CD4-positive, alpha-beta T cell (primary cell): ENCODE measurements around the gene FAM167B. TPM values are rescaled to one million over a fixed set of nuclear protein-coding genes. Genes with fewer than 3 reads are reported as not detected.

ENCODE experiments used
- ATAC-seq: fragments of 200-7000 bp; cut with Tn5 transposase; one replicate; pipeline ENCODE4 v1.10.0; 2022; ENCODE audit warnings: mild to moderate bottlenecking; ENCODE audit not compliant: poor library complexity
- CTCF ChIA-PET: fragments of 350-600 bp; sonication (Branson Sonifier 250); formaldehyde crosslinking; loops from one replicate; lab custom pipeline; 2021; ENCODE audit warnings: antibody characterized with exemption, inconsistent platforms; lab: Charles Lee
- POLR2A ChIA-PET: fragments of 350-600 bp; sonication (Branson Sonifier 250); formaldehyde crosslinking; loops from one replicate; lab custom pipeline; 2021; ENCODE audit warnings: antibody characterized with exemption, inconsistent platforms; lab: Charles Lee
- DNase-seq, 14 experiments: peaks; one replicate each; pipeline ENCODE4 v3.0.0-alpha.2; 2013 to 2020; ENCODE audit warnings: mixed read lengths in 2 of 14
- H3K27ac ChIP-seq, 2 donors: one replicate each; pipeline versions ENCODE4 v1.5.1 to v1.7.0; 2013; ENCODE audit warnings: low read length in 2 of 2, low read depth in 1 of 2, mild to moderate bottlenecking in 1 of 2
- H3K27me3 ChIP-seq, 2 experiments: 1 replicate in 1 of 2; 2 replicates in 1 of 2; pipeline versions ENCODE4 v1.6.1 to v1.7.0; 2013; ENCODE audit warnings: low read length in 2 of 2, control low read depth in 1 of 2, mild to moderate bottlenecking in 1 of 2, moderate library complexity in 1 of 2; ENCODE audit not compliant: insufficient read depth in 2 of 2, control insufficient read depth in 1 of 2
- H3K36me3 ChIP-seq: one replicate; pipeline ENCODE4 v1.6.1; 2013; ENCODE audit warnings: low read length, control low read depth; ENCODE audit not compliant: insufficient read depth
- H3K4me1 ChIP-seq: one replicate; pipeline ENCODE4 v1.6.1; 2013; ENCODE audit warnings: low read length, control low read depth; ENCODE audit not compliant: insufficient read depth
- H3K4me3 ChIP-seq: one replicate; pipeline ENCODE4 v1.5.1; 2013; ENCODE audit warnings: mild to moderate bottlenecking, low read length, moderate library complexity
- H3K9me3 ChIP-seq, 2 experiments: 1 replicate in 1 of 2; 2 replicates in 1 of 2; pipeline versions ENCODE4 v1.6.1 to v1.7.0; 2013; ENCODE audit warnings: low read length in 2 of 2, mild to moderate bottlenecking in 2 of 2, control low read depth in 1 of 2, moderate library complexity in 1 of 2; ENCODE audit not compliant: control insufficient read depth in 1 of 2, insufficient read depth in 1 of 2
- H3K27ac Mint-ChIP-seq: one replicate; pipeline ENCODE4 v1.8.0; 2020; ENCODE audit warnings: mixed read lengths
- H3K27me3 Mint-ChIP-seq: one replicate; pipeline ENCODE4 v1.8.0; 2021; ENCODE audit warnings: mixed read lengths
- H3K36me3 Mint-ChIP-seq: one replicate; pipeline ENCODE4 v1.8.0; 2021; ENCODE audit warnings: low read depth, mixed read lengths
- H3K4me1 Mint-ChIP-seq: one replicate; pipeline ENCODE4 v1.8.0; 2021; ENCODE audit warnings: low read depth, mixed read lengths
- H3K4me3 Mint-ChIP-seq: one replicate; pipeline ENCODE4 v1.8.0; 2020; ENCODE audit warnings: mild to moderate bottlenecking, mixed read lengths
- H3K9me3 Mint-ChIP-seq: one replicate; pipeline ENCODE4 v1.8.0; 2020; ENCODE audit warnings: mixed read lengths
- CTCF ChIP-seq: fragments of 200-600 bp; IDR thresholded peaks from one replicate; pipeline ENCODE4 v1.8.0; 2022; ENCODE audit warnings: antibody characterized with exemption, mild to moderate bottlenecking
- intact Hi-C, 2 experiments: fragments of 100-400 bp; cut with DNase I in 1 of 2; cut with micrococcal nuclease in 1 of 2; formaldehyde crosslinking; loops; one replicate each; pipeline versions ENCODE4 v1.15.1 to v1.9.0; 2023 to 2025; cut with DNase I, micrococcal nuclease
- total RNA-seq, 174 experiments: library from RNA in 2 of 174; stranded (reverse) in 2 of 174; gene quantifications; one replicate each; pipeline ENCODE4 v1.2.3 and lab custom pipeline; 2021 to 2026

Gene FAM167B
- total RNA-seq, 2 experiments from 2014 or later, result 0.38 to 0.45 TPM

- Mint-ChIP-seq H3K9me3 (no peaks in the 10 kb centered on the region), H3K36me3 (peaks cover 78% of the 10 kb centered on the region), H3K27ac (peak overlapping the region; percentile 93), H3K27me3 (no peaks in the 10 kb centered on the region), H3K4me1 (peaks cover 56% of the 10 kb centered on the region), H3K4me3 (peak overlapping the region; percentile 87)
- peak overlapping the region; percentile 44 for H3K4me3 ChIP-seq
- ChIA-PET POLR2A (interaction anchor here (0.9 to 3.1 kb wide), 18 partner anchors 9 to 377 kb away, joined by 3 to 80 read pairs (median 5); partner anchors contain the start of genes BSDC1, FAM167B, LCK and MARCKSL1), CTCF (interaction anchor here (0.5 to 1.7 kb wide), 5 partner anchors 15 to 34 kb away, joined by 4 to 9 read pairs (median 4); no protein-coding TSS in a partner anchor)
- no peak for TF ChIP-seq CTCF
- H3K4me1 ChIP-seq, result peaks cover 76% of the 10 kb centered on the region
- no peaks in the 10 kb centered on the region for H3K27me3 ChIP-seq
- no peaks in the 10 kb centered on the region for H3K9me3 ChIP-seq
- peak; percentile 51 to 92 (median 84) for DNase-seq
- ATAC-seq, result peak; percentile 89
- H3K27ac ChIP-seq, result peak overlapping the region; percentile 60 to 78
- intact Hi-C loops, result loop anchor here (1.0 to 10.0 kb wide), 5 partner anchors 17 to 49 kb away; partner anchors contain the start of genes EIF3I (in 1 of the 2), LCK (in 1 of the 2) and TMEM234 (in 1 of the 2)
- peaks cover 57% of the 10 kb centered on the region for H3K36me3 ChIP-seq
These were observed 26.6 kb downstream of the FAM167B start for GRCh38 chr1:32273391-32274208.

DNA sequence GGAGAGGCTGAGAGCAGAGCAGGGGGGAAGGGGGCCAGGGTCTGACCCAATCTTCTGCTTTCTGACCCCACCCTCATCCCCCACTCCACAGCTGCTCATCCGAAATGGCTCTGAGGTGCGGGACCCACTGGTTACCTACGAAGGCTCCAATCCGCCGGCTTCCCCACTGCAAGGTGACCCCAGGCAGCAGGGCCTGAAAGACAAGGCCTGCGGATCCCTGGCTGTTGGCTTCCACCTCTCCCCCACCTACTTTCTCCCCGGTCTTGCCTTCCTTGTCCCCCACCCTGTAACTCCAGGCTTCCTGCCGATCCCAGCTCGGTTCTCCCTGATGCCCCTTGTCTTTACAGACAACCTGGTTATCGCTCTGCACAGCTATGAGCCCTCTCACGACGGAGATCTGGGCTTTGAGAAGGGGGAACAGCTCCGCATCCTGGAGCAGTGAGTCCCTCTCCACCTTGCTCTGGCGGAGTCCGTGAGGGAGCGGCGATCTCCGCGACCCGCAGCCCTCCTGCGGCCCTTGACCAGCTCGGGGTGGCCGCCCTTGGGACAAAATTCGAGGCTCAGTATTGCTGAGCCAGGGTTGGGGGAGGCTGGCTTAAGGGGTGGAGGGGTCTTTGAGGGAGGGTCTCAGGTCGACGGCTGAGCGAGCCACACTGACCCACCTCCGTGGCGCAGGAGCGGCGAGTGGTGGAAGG lies 27.8 kb downstream of the FAM167B start:
- TF ChIP-seq CTCF, result no peak
- H3K27ac Mint-ChIP-seq, result peak overlapping the region; percentile 93
- peaks cover 87% of the 10 kb centered on the region for H3K36me3 Mint-ChIP-seq
- H3K4me3 Mint-ChIP-seq, result peak overlapping the region; percentile 87
- H3K4me3 ChIP-seq, result peak overlapping the region; percentile 44
- ATAC-seq (no peak), DNase-seq (no peak)
- no peaks in the 10 kb centered on the region for H3K27me3 ChIP-seq
- peaks cover 62% of the 10 kb centered on the region for H3K4me1 Mint-ChIP-seq
- H3K4me1 ChIP-seq, result peaks cover 69% of the 10 kb centered on the region
- no peaks in the 10 kb centered on the region for H3K9me3 Mint-ChIP-seq
- no peaks in the 10 kb centered on the region for H3K27me3 Mint-ChIP-seq
- no peaks in the 10 kb centered on the region for H3K9me3 ChIP-seq
- H3K27ac ChIP-seq, result peak overlapping the region; percentile 60 to 78
- POLR2A ChIA-PET, result interaction anchor here (0.9 to 3.1 kb wide), 20 partner anchors 8 to 376 kb away, joined by 3 to 80 read pairs (median 5); partner anchors contain the start of genes BSDC1, FAM167B, HDAC1 and LCK
- intact Hi-C loops, result loop anchor here (2.0 to 10.0 kb wide), 3 partner anchors 16 to 50 kb away; partner anchors contain the start of genes EIF3I (in 1 of the 2) and TMEM234 (in 1 of the 2)
- CTCF ChIA-PET, result interaction anchor here (1.5 to 1.7 kb wide), 2 partner anchors 26 to 35 kb away, joined by 4 to 9 read pairs; no protein-coding TSS in a partner anchor
- peaks cover 66% of the 10 kb centered on the region for H3K36me3 ChIP-seq

DNA sequence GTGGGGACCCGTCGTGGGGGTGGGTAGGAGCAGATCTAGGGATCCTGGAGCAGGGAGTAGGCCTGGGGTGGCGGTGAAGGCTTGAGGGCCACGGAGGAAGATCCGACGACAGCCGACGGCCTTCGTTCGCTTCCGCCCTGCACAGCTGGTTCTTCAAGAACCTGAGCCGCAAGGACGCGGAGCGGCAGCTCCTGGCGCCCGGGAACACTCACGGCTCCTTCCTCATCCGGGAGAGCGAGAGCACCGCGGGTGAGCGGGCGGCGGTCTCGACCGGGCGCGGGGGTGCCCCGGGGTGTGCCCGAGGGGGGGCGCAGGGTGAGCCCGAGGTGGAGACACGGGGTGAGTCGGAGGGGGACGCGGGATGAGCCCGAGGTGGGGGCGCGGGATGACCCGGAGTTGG lies 28.4 kb downstream of the FAM167B start:
- Mint-ChIP-seq H3K36me3 (peaks cover 90% of the 10 kb centered on the region), H3K27ac (peak overlapping the region; percentile 93), H3K4me1 (peaks cover 58% of the 10 kb centered on the region), H3K9me3 (no peaks in the 10 kb centered on the region), H3K27me3 (no peaks in the 10 kb centered on the region), H3K4me3 (peak overlapping the region; percentile 87)
- POLR2A ChIA-PET, result interaction anchor here (2.0 to 3.1 kb wide), 6 partner anchors 15 to 60 kb away, joined by 5 to 80 read pairs (median 10); partner anchors contain the start of genes FAM167B, HDAC1, LCK and MARCKSL1
- TF ChIP-seq CTCF, result no peak
- Histone ChIP-seq H3K4me1 (peaks cover 68% of the 10 kb centered on the region), H3K27me3 (no peaks in the 10 kb centered on the region), H3K4me3 (no peak overlapping the region), H3K27ac (peak overlapping the region in 1 of 2 donors; percentile 78), H3K36me3 (peaks cover 69% of the 10 kb centered on the region), H3K9me3 (no peaks in the 10 kb centered on the region)
- ATAC-seq, result no peak
- DNase-seq, result peak in 2 of 14 experiments; percentile 26 to 29
- intact Hi-C loops, result loop anchor here (2.0 to 10.0 kb wide), 3 partner anchors 15 to 51 kb away; partner anchors contain the start of genes EIF3I (in 1 of the 2) and TMEM234 (in 1 of the 2)
- CTCF ChIA-PET, result no interaction called here
